ENCODE data around the gene NAA15.
A peak's percentile ranks its signal among the peaks of the same experiment; 100 is the strongest.
"Not testable (repeated sequence)": the region's sequence is repeated elsewhere in the genome, so short reads cannot be mapped to it uniquely, and the experiment has no call there.

The NAA15 gene

DNA sequence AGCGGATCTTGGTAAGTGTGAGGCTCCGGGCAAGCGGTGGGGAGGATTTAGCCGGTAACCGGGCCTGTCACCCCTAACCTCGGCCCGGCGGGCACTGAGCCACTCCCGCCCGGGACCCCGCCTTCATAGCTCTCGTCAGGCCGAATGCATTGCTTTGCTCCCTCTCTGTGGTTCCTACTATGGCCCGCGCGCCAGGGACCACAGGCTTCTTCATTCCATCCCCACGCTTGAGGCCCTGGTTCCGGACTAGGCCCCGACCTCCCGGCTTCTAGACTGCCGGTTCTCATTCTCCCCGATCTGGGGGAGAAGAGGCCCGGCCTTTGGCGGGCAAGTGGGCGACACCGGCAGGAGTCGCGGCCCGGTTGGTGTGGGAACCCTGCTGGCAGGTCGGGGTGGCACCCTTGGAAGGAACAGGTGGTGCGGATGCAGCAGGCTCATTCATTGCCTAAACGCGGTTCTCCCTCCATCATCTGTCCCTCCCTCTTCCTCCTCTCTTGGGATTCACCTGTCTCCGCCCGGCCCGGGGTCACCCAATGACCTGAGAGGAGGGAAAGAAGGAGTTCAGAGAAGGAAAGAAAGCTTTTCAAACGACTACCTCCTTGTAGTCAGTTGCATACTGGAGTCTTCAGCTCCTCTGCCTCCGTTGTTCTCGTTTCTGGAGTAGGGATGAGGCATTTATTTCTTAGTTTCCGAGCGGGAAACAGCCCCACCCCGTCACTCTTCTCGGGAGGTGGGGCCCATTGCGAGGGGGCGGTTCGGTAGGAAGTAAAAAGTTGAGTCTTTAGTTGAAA lies 711 bp downstream of the NAA15 start, which contains the start of gene NDUFC1:
Gene NDUFC1 (minus strand): TSS at position 657 of the 791 bp plus-strand sequence. CDS start 6,679 bp downstream, outside the sequence.
- H3K27me3 ChIP-seq (ENCODE audit: control insufficient read depth, insufficient read depth, low read length): no peaks in the 10 kb centered on the region
- H3K36me3 ChIP-seq (ENCODE audit: control insufficient read depth, insufficient read depth, low read length): no peaks in the 10 kb centered on the region
- peaks cover 10% of the 10 kb centered on the region for H3K4me1 ChIP-seq (ENCODE audit: control insufficient read depth, insufficient read depth, low read length)
- peak within 1 kb of the TSS; percentile 90 for H3K9ac ChIP-seq (ENCODE audit: low read length)
- peak within 1 kb of the TSS; percentile 97 for H3K4me3 ChIP-seq (ENCODE audit: low read length)
- no peaks in the 10 kb centered on the region for H3K9me3 ChIP-seq (ENCODE audit: control insufficient read depth, low read length)

DNA sequence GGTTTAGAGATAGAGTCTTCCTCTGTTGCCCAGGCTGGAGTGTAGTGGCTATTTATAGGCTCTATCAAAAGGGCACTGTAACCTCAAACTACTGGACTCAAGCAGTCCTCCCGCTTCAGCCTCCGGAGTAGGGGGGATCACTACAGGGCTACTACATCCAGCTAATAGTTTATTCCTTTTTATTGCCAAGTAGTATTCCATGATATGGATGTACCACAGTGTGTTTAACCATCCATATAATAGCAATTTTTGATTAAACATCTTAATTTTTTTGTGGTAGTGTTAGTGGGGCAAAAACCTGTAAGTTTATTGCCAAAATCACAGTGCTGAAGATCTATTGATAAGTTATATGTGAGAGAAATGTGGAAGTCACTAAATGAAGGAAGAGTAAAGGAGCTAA lies 3.6 kb downstream of the NAA15 start:
- no peak overlapping the region for H3K4me3 ChIP-seq (ENCODE audit: low read length)
- H3K9me3 ChIP-seq (ENCODE audit: control insufficient read depth, low read length): no peaks in the 10 kb centered on the region
- no peaks in the 10 kb centered on the region for H3K36me3 ChIP-seq (ENCODE audit: control insufficient read depth, insufficient read depth, low read length)
- H3K27me3 ChIP-seq (ENCODE audit: control insufficient read depth, insufficient read depth, low read length): no peaks in the 10 kb centered on the region
- peaks cover 3% of the 10 kb centered on the region for H3K4me1 ChIP-seq (ENCODE audit: control insufficient read depth, insufficient read depth, low read length)
- H3K9ac ChIP-seq (ENCODE audit: low read length): no peak overlapping the region

DNA sequence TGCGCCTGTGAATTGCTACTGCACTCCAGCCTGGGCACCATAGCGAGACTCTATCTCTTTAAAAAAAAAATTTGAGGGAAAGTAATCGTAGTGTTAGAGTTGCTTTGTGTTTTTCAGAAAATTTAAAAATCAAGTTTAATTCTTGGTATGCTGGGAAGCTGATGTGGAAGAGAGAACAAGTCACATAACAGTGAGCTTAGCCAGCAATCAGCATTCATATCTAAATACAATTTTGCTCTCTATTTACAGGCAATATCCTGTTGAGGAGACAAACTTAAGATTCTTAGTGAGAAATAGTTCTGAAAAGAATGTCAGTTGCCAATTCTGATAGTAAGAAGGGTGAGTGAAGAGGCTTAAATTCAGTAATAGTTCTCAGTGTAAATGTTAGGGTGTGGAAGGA lies 10.6 kb downstream of the NAA15 start:
- peaks cover 3% of the 10 kb centered on the region for H3K4me1 ChIP-seq (ENCODE audit: control insufficient read depth, insufficient read depth, low read length)
- no peaks in the 10 kb centered on the region for H3K27me3 ChIP-seq (ENCODE audit: control insufficient read depth, insufficient read depth, low read length)
- no peaks in the 10 kb centered on the region for H3K36me3 ChIP-seq (ENCODE audit: control insufficient read depth, insufficient read depth, low read length)
- H3K4me3 ChIP-seq (ENCODE audit: low read length): no peak overlapping the region
- H3K9ac ChIP-seq (ENCODE audit: low read length): no peak overlapping the region
- no peaks in the 10 kb centered on the region for H3K9me3 ChIP-seq (ENCODE audit: control insufficient read depth, low read length)

DNA sequence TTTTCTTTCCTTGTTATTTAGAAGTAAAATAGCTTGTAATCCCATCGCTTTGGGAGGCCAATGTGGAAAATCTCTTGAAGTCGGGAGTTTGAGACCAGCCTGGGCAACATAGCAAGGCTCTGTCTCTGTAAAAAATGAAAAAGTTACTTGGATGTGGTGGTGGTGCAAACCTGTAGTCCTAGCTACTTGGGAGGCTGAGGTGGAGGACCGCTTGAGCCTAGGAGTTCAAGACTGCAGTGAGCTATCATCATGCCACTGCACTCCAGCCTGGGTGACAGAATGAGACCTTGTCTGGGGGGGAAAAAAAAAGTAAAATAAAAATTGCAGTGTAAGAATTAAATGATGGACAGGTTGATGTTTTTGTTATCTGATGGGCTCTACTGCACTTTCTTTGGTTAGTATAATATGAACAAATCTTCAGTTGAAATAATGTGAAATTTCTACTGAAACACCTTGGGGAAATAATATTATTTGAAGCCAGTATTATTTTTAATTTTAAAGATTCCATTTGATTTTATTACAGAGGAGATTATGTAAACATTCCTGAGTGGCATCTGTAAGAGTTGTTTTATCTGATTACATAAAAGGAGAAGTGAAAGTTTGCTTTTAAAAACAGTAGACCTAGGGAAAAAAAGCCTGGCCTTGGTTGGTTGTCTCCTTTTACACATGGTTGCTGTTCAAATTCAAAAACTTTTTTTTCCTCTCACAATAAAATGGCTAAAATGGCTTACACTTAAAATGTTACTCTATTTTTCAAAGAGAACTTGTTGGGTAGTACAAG lies 11.4 kb downstream of the NAA15 start:
- H3K4me3 ChIP-seq (ENCODE audit: low read length): no peak overlapping the region
- H3K27me3 ChIP-seq (ENCODE audit: control insufficient read depth, insufficient read depth, low read length): no peaks in the 10 kb centered on the region
- H3K4me1 ChIP-seq (ENCODE audit: control insufficient read depth, insufficient read depth, low read length): peaks cover 3% of the 10 kb centered on the region
- H3K9ac ChIP-seq (ENCODE audit: low read length): no peak overlapping the region
- H3K36me3 ChIP-seq (ENCODE audit: control insufficient read depth, insufficient read depth, low read length): no peaks in the 10 kb centered on the region
- no peaks in the 10 kb centered on the region for H3K9me3 ChIP-seq (ENCODE audit: control insufficient read depth, low read length)

DNA sequence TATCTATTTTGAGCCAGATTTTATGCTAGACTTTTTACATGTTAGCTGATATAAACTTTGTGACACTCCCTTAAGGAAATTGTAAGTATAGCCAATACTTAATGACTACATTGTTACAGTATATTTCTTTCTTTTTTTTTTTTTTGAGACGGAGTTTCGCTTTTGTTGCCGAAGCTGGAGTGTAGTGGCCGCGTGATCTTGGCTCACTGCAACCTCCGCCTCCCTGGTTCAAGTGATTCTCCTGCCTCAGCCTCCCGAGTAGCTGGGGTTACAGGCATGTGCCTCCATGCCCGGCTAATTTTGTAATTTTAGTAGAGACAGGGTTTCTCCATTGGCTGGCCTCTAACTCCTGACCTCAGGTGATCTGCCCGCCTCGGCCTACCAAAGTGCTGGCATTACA lies 12.1 kb downstream of the NAA15 start:
- not testable (repeated sequence) for H3K9me3 ChIP-seq (ENCODE audit: control insufficient read depth, low read length); H3K27me3 ChIP-seq (ENCODE audit: control insufficient read depth, insufficient read depth, low read length); H3K36me3 ChIP-seq (ENCODE audit: control insufficient read depth, insufficient read depth, low read length); H3K4me3 ChIP-seq (ENCODE audit: low read length); H3K4me1 ChIP-seq (ENCODE audit: control insufficient read depth, insufficient read depth, low read length); H3K9ac ChIP-seq (ENCODE audit: low read length)

DNA sequence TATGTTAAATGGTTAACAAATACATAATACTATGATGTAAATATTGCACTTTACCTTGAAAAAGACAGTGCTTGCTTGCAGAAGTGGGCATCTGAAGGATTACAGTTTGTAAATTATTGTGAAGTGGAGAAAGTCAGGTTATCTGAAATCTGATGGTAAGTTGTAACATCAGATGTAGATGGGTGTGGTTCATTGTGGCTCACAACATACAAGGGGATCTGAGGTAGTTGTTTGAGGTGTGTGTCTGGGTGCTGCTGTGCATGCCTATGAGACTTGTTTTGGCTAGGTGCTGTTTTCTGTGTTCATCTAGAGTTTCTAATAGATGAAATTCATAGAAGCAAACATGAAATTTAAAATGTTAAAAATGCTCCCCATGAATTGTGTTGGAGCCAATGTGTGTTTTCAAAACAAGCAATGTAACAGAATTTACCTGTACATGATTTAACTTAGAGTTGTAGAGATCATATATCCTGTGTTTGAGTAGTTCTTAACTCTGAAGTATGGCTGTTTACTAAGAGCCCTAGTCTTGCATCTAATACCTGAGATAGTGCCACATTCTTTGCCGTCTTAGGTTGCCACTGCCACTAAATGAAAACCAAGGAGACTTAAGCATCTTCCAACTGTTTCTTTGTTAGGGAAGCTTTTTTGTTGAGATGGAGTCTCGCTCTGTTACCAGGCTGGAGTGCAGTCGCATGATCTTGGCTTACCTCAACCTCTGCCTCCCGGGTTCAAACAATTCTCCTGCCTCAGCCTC lies 12.9 kb downstream of the NAA15 start:
- H3K9ac ChIP-seq (ENCODE audit: low read length): no peak overlapping the region
- peaks cover 3% of the 10 kb centered on the region for H3K4me1 ChIP-seq (ENCODE audit: control insufficient read depth, insufficient read depth, low read length)
- no peaks in the 10 kb centered on the region for H3K36me3 ChIP-seq (ENCODE audit: control insufficient read depth, insufficient read depth, low read length)
- H3K4me3 ChIP-seq (ENCODE audit: low read length): no peak overlapping the region
- H3K27me3 ChIP-seq (ENCODE audit: control insufficient read depth, insufficient read depth, low read length): no peaks in the 10 kb centered on the region
- H3K9me3 ChIP-seq (ENCODE audit: control insufficient read depth, low read length): no peaks in the 10 kb centered on the region

DNA sequence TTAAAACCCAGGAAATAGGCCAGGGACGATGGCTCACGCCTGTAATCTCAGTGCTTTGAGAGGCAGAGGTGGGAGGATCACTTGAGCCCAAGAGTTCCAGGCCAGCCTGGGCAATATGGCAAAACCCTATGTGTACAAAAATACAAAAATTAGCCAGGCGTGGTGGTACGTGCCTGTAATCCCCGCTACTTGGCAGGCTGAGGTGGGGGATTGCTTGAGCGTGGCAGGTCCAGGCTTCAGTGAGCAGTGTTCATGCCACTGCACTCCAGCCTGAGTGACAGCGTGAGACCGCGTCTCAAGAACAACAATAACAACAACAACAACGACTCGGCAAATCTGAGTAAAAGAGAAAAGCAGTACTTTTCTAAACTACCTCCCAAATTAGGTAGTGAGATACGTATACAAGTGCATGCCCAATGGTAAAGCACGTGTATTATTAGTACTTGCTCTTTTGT lies 13.9 kb downstream of the NAA15 start:
- H3K27me3 ChIP-seq (ENCODE audit: control insufficient read depth, insufficient read depth, low read length): no peaks in the 10 kb centered on the region
- peaks cover 3% of the 10 kb centered on the region for H3K4me1 ChIP-seq (ENCODE audit: control insufficient read depth, insufficient read depth, low read length)
- H3K4me3 ChIP-seq (ENCODE audit: low read length): no peak overlapping the region
- no peaks in the 10 kb centered on the region for H3K9me3 ChIP-seq (ENCODE audit: control insufficient read depth, low read length)
- no peak overlapping the region for H3K9ac ChIP-seq (ENCODE audit: low read length)
- no peaks in the 10 kb centered on the region for H3K36me3 ChIP-seq (ENCODE audit: control insufficient read depth, insufficient read depth, low read length)

DNA sequence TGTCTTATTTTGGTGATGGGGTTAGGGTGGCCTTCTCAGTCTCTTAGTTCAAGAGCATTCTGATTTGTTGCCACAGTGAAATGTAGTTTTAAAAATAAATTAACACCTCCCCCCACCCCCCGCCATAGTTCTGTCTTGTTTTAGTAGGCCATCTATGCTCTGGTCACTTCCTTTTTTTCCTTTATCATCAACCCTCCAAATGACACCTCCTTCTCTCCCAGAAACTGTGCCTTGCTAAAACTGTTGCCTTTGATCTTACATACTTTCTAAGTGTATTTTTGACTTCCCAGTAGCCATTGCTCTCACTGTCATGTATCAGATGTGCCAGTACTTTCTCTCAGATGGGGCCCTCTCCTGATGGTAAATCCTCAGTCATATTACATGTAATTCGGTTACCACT lies 15.4 kb downstream of the NAA15 start:
- Histone ChIP-seq H3K9me3 (ENCODE audit: control insufficient read depth, low read length) (no peaks in the 10 kb centered on the region), H3K27me3 (ENCODE audit: control insufficient read depth, insufficient read depth, low read length) (no peaks in the 10 kb centered on the region), H3K9ac (ENCODE audit: low read length) (no peak overlapping the region), H3K4me1 (ENCODE audit: control insufficient read depth, insufficient read depth, low read length) (peaks cover 3% of the 10 kb centered on the region), H3K36me3 (ENCODE audit: control insufficient read depth, insufficient read depth, low read length) (no peaks in the 10 kb centered on the region), H3K4me3 (ENCODE audit: low read length) (no peak overlapping the region)

DNA sequence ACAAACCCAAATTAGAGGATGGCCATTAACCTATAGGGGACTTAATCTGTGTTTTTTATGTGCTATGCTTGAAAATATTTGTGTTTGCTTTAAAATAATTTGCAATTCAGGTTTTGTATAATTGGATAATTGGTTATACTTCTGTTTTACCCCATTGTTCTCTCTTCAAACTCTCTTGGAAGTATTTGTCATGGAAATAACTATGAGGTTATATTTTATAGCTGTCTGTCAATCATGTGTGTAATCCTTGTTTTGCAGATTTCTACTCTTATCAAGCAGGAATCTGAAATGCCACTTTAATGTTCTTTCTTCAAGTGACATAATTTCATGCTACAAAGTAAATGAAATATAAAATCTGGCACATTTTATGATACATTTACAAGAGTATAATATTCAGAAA lies 16.3 kb downstream of the NAA15 start:
- Histone ChIP-seq H3K27me3 (ENCODE audit: control insufficient read depth, insufficient read depth, low read length) (no peaks in the 10 kb centered on the region), H3K36me3 (ENCODE audit: control insufficient read depth, insufficient read depth, low read length) (no peaks in the 10 kb centered on the region), H3K9ac (ENCODE audit: low read length) (no peak overlapping the region), H3K9me3 (ENCODE audit: control insufficient read depth, low read length) (no peaks in the 10 kb centered on the region), H3K4me3 (ENCODE audit: low read length) (no peak overlapping the region), H3K4me1 (ENCODE audit: control insufficient read depth, insufficient read depth, low read length) (peaks cover 3% of the 10 kb centered on the region)

DNA sequence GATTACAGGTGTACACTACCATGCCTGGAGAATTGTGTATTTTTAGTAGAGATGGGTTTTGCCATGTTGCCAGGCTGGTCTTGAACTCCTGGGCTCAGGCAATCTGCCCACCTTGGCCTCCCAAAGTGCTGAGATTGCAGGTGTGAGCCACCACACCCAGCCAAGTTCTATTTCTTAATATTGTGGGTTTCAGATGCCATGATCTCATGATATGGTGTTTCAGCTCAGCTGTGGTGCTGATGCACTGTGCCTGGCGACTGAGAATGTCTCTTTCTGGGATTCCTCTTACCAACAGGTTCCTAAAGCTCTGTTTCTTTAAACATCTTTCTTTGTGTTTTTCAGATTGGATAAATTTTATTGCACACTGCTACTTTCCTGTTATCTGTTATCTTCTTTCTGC lies 18.3 kb downstream of the NAA15 start:
- Histone ChIP-seq H3K4me3 (ENCODE audit: low read length) (no peak overlapping the region), H3K9ac (ENCODE audit: low read length) (no peak overlapping the region), H3K4me1 (ENCODE audit: control insufficient read depth, insufficient read depth, low read length) (no peaks in the 10 kb centered on the region), H3K9me3 (ENCODE audit: control insufficient read depth, low read length) (no peaks in the 10 kb centered on the region), H3K27me3 (ENCODE audit: control insufficient read depth, insufficient read depth, low read length) (no peaks in the 10 kb centered on the region), H3K36me3 (ENCODE audit: control insufficient read depth, insufficient read depth, low read length) (no peaks in the 10 kb centered on the region)

DNA sequence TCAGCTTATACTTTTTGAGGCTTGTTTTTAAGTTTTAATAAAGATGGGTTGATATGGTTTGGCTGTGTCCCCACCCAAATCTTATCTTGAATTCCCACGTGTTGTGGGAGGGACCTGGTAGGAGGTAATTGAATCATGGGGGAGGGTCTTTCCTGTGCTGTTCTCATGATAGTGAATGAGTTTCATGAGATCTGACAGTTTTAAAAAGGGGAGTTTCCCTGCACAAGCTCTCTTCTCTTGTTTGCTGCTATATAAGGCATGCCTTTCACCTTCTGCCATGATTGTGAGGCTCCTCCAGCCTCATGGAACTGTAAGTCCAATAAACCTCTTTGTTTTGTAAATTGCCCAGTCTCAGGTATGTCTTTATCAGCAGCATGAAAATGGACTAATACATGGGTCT lies 20.8 kb downstream of the NAA15 start:
- H3K9me3 ChIP-seq (ENCODE audit: control insufficient read depth, low read length); H3K27me3 ChIP-seq (ENCODE audit: control insufficient read depth, insufficient read depth, low read length); H3K4me3 ChIP-seq (ENCODE audit: low read length); H3K4me1 ChIP-seq (ENCODE audit: control insufficient read depth, insufficient read depth, low read length); H3K36me3 ChIP-seq (ENCODE audit: control insufficient read depth, insufficient read depth, low read length); H3K9ac ChIP-seq (ENCODE audit: low read length): not testable (repeated sequence)

DNA sequence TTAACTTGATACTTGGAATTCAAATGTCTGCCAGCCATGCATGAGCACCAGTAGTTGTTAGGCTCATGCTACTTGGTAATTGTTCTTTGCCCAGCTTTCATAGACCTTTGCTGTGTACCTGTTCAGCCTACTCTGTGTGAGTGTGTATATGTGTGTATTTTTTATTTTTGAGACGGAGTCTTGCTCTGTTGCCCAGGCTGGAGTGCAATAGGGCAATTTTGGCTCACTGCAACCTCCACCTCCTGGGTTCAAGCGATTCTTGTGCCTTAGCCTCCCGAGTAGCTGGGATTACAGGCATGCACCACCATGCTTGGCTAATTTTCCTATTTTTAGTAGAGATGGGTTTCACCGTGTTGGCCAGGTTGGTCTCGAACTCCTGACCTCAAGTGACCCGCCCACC lies 21.2 kb downstream of the NAA15 start:
- H3K27me3 ChIP-seq (ENCODE audit: control insufficient read depth, insufficient read depth, low read length); H3K4me3 ChIP-seq (ENCODE audit: low read length); H3K9me3 ChIP-seq (ENCODE audit: control insufficient read depth, low read length); H3K9ac ChIP-seq (ENCODE audit: low read length); H3K4me1 ChIP-seq (ENCODE audit: control insufficient read depth, insufficient read depth, low read length); H3K36me3 ChIP-seq (ENCODE audit: control insufficient read depth, insufficient read depth, low read length): not testable (repeated sequence)

All from mucosa of stomach (tissue), 1 donor.